ENCODE results near the gene TRIM42. TPM values are rescaled to one million over a fixed set of nuclear protein-coding genes. Genes with fewer than 3 reads are reported as not detected.

The TRIM42 gene
- polyA plus RNA-seq, 3 donors: 0.22 TPM; not detected in 2

- H3K27ac ChIP-seq (ENCODE audit: low read depth, low read length): no peak overlapping the region
These were observed 28.5 kb downstream of the TRIM42 start for GRCh38 chr3:140706360-140706759.

- WGBS, 3 donors: 36 to 55% (median 41%) methylated on average over 2 of the region's 2 CpGs
- H3K27ac ChIP-seq (ENCODE audit: low read depth, low read length): no peak overlapping the region
These were observed 31.0 kb downstream of the TRIM42 start for GRCh38 chr3:140708815-140709214.

GRCh38 chr3:140709751-140710150 lies 31.9 kb downstream of the TRIM42 start:
- H3K27ac ChIP-seq (ENCODE audit: low read depth, low read length): no peak overlapping the region

GRCh38 chr3:140710711-140711389 lies 33.0 kb downstream of the TRIM42 start:
- 79 to 85% (median 81%) methylated on average over 2 of the region's 2 CpGs for WGBS, 3 donors
- no peak overlapping the region for H3K27ac ChIP-seq (ENCODE audit: low read depth, low read length)

- 60 to 69% (median 64%) methylated on average over 4 of the region's 4 CpGs for WGBS, 3 donors
- H3K27ac ChIP-seq (ENCODE audit: low read depth, low read length): no peak overlapping the region
These were observed 33.6 kb downstream of the TRIM42 start for GRCh38 chr3:140711390-140712035.

- H3K27ac ChIP-seq (ENCODE audit: low read depth, low read length): no peak overlapping the region
- 75 to 79% (median 79%) methylated on average over 3 of the region's 3 CpGs for WGBS, 3 donors
These were observed 34.4 kb downstream of the TRIM42 start for GRCh38 chr3:140712301-140712700.

GRCh38 chr3:140715035-140715434 lies 37.2 kb downstream of the TRIM42 start:
- WGBS, 3 donors: 46 to 91% (median 86%) methylated on average over 10 of the region's 10 CpGs
- H3K27ac ChIP-seq (ENCODE audit: low read depth, low read length): no peak overlapping the region

- WGBS, 3 donors: 53 to 84% (median 64%) methylated on average over 3 of the region's 3 CpGs
- no peak overlapping the region for H3K27ac ChIP-seq (ENCODE audit: low read depth, low read length)
These were observed 40.1 kb downstream of the TRIM42 start for GRCh38 chr3:140717921-140718320.

GRCh38 chr3:140719841-140720614 lies 42.2 kb downstream of the TRIM42 start:
- 63 to 76% (median 66%) methylated on average over 5 of the region's 5 CpGs for WGBS, 3 donors
- H3K27ac ChIP-seq (ENCODE audit: low read depth, low read length): no peak overlapping the region

GRCh38 chr3:140723576-140723975 lies 45.7 kb downstream of the TRIM42 start:
- 70 to 82% (median 71%) methylated on average over 3 of the region's 3 CpGs for WGBS, 3 donors

GRCh38 chr3:140724856-140725812 lies 47.3 kb downstream of the TRIM42 start:
- H3K27ac ChIP-seq (ENCODE audit: low read depth, low read length): no peak overlapping the region
- 87 to 89% (median 87%) methylated on average over 4 of the region's 4 CpGs for WGBS, 3 donors

More at GRCh38 chr3:140723576-140723975, 45.7 kb downstream of the TRIM42 start:
- no peak overlapping the region for H3K27ac ChIP-seq (ENCODE audit: low read depth, low read length)

GRCh38 chr3:140726066-140726465 lies 48.2 kb downstream of the TRIM42 start:
- WGBS, 3 donors: 71 to 91% (median 88%) methylated on average over 1 of the region's 1 CpG
- no peak overlapping the region for H3K27ac ChIP-seq (ENCODE audit: low read depth, low read length)

GRCh38 chr3:140727886-140728285 lies 50.0 kb downstream of the TRIM42 start:
- no peak overlapping the region for H3K27ac ChIP-seq (ENCODE audit: low read depth, low read length)
- WGBS, 3 donors: 69 to 85% (median 76%) methylated on average over 4 of the region's 4 CpGs

- no peak overlapping the region for H3K27ac ChIP-seq (ENCODE audit: low read depth, low read length)
- WGBS, 3 donors: 80 to 87% (median 87%) methylated on average over 6 of the region's 6 CpGs
These were observed 53.7 kb downstream of the TRIM42 start for GRCh38 chr3:140731440-140732119.

GRCh38 chr3:140733623-140734022 lies 55.8 kb downstream of the TRIM42 start:
- no peak overlapping the region for H3K27ac ChIP-seq (ENCODE audit: low read depth, low read length)
- WGBS, 3 donors: 83 to 88% (median 86%) methylated on average over 3 of the region's 3 CpGs

GRCh38 chr3:140736863-140737460 lies 59.1 kb downstream of the TRIM42 start:
- no peak overlapping the region for H3K27ac ChIP-seq (ENCODE audit: low read depth, low read length)
- 39 to 55% (median 49%) methylated on average over 5 of the region's 5 CpGs for WGBS, 3 donors

- H3K27ac ChIP-seq (ENCODE audit: low read depth, low read length): no peak overlapping the region
- 86 to 91% (median 90%) methylated on average over 2 of the region's 2 CpGs for WGBS, 3 donors
These were observed 64.3 kb downstream of the TRIM42 start for GRCh38 chr3:140742116-140742515.
